H9 (cell line): ENCODE data around the gene TIMM13. TPM values are rescaled to one million over a fixed set of nuclear protein-coding genes. Genes with fewer than 3 reads are reported as not detected.

Experiments
- DNase-seq: peaks from one replicate; pipeline ENCODE4 v3.0.0-alpha.2; 2017
- H2AFZ ChIP-seq: one replicate; pipeline ENCODE4 v1.6.1; 2013; ENCODE audit warnings: mild to moderate bottlenecking, low read length, control low read depth, moderate library complexity
- H2AK5ac ChIP-seq: 2 replicates; pipeline ENCODE4 v1.6.1; 2013; ENCODE audit warnings: low read length, control low read depth, mixed read lengths; ENCODE audit not compliant: insufficient read length
- H2BK120ac ChIP-seq: one replicate; pipeline ENCODE4 v1.6.1; 2013; ENCODE audit warnings: low read depth, mild to moderate bottlenecking, low read length, control low read depth, inconsistent platforms; ENCODE audit not compliant: poor library complexity, severe bottlenecking
- H2BK12ac ChIP-seq: 2 replicates; pipeline ENCODE4 v1.6.1; 2013; ENCODE audit warnings: low read length, control low read depth, mixed read lengths, low read depth; ENCODE audit not compliant: insufficient read length
- H2BK15ac ChIP-seq: 2 replicates; pipeline ENCODE4 v1.6.1; 2013; ENCODE audit warnings: low read depth, low read length, control low read depth
- H2BK20ac ChIP-seq: one replicate; pipeline ENCODE4 v1.6.1; 2013; ENCODE audit warnings: low read depth, mild to moderate bottlenecking, low read length, control low read depth, inconsistent platforms; ENCODE audit not compliant: poor library complexity, severe bottlenecking
- H2BK5ac ChIP-seq: 2 replicates; pipeline ENCODE4 v1.6.1; 2013; ENCODE audit warnings: low read length, control low read depth, mixed read lengths; ENCODE audit not compliant: insufficient read length
- H3K14ac ChIP-seq: 2 replicates; pipeline ENCODE4 v1.6.1; 2013; ENCODE audit warnings: low read length, control low read depth; ENCODE audit not compliant: insufficient read depth
- H3K18ac ChIP-seq: 2 replicates; pipeline ENCODE4 v1.6.1; 2013; ENCODE audit warnings: low read depth, mild to moderate bottlenecking, mixed read lengths, low read length, control low read depth; ENCODE audit not compliant: insufficient read length
- H3K23ac ChIP-seq: 2 replicates; pipeline ENCODE4 v1.6.1; 2013; ENCODE audit warnings: low read length, control low read depth, mixed read lengths, low read depth; ENCODE audit not compliant: insufficient read length
- H3K23me2 ChIP-seq: 2 replicates; pipeline ENCODE4 v1.6.1; 2013; ENCODE audit warnings: low read depth, mild to moderate bottlenecking, mixed read lengths, low read length, control low read depth; ENCODE audit not compliant: insufficient read length, poor library complexity, severe bottlenecking
- H3K27ac ChIP-seq: 2 replicates; pipeline ENCODE4 v1.5.1; 2013; ENCODE audit warnings: low read length, control low read depth, mixed read lengths, low read depth; ENCODE audit not compliant: insufficient read length
- H3K27me3 ChIP-seq: 2 replicates; pipeline ENCODE4 v1.6.1; 2013; ENCODE audit warnings: low read length, control low read depth, inconsistent platforms; ENCODE audit not compliant: insufficient read depth
- H3K4ac ChIP-seq: 2 replicates; pipeline ENCODE4 v1.6.1; 2013; ENCODE audit warnings: low read depth, mild to moderate bottlenecking, control low read depth, inconsistent platforms, low read length, moderate library complexity
- H3K4me1 ChIP-seq: 2 replicates; pipeline ENCODE4 v1.6.1; 2013; ENCODE audit warnings: low read length, control low read depth, inconsistent platforms; ENCODE audit not compliant: insufficient read depth
- H3K4me2 ChIP-seq: 2 replicates; pipeline ENCODE4 v1.6.1; 2013; ENCODE audit warnings: low read length, control low read depth, mixed read lengths; ENCODE audit not compliant: insufficient read length, insufficient read depth
- H3K56ac ChIP-seq: 2 replicates; pipeline ENCODE4 v1.6.1; 2013; ENCODE audit warnings: low read depth, mild to moderate bottlenecking, mixed read lengths, low read length, control low read depth; ENCODE audit not compliant: insufficient read length
- H3K79me1 ChIP-seq: 2 replicates; pipeline ENCODE4 v1.6.1; 2013; ENCODE audit warnings: low read depth, mild to moderate bottlenecking, moderate library complexity, low read length, control low read depth, inconsistent platforms; ENCODE audit not compliant: insufficient read depth, poor library complexity, severe bottlenecking
- H3K79me2 ChIP-seq: 2 replicates; pipeline ENCODE4 v1.6.1; 2013; ENCODE audit warnings: low read length, control low read depth, inconsistent platforms; ENCODE audit not compliant: insufficient read depth
- H3K9ac ChIP-seq: 2 replicates; pipeline ENCODE4 v1.6.1; 2013; ENCODE audit warnings: low read length, control low read depth, mixed read lengths; ENCODE audit not compliant: insufficient read length; ENCODE audit errors: extremely low read depth
- H3K9me3 ChIP-seq: one replicate; pipeline ENCODE4 v1.6.1; 2013; ENCODE audit warnings: low read depth, low read length, inconsistent platforms; ENCODE audit not compliant: control insufficient read depth
- H3T11ph ChIP-seq: one replicate; pipeline ENCODE4 v1.6.1; 2013; ENCODE audit warnings: mild to moderate bottlenecking, low read length, control low read depth, inconsistent platforms
- H4K20me1 ChIP-seq: one replicate; pipeline ENCODE4 v1.6.1; 2013; ENCODE audit not compliant: control insufficient read depth, insufficient read length, insufficient read depth
- H4K5ac ChIP-seq: 2 replicates; pipeline ENCODE4 v1.6.1; 2013; ENCODE audit warnings: low read depth, mild to moderate bottlenecking, mixed read lengths, low read length, control low read depth; ENCODE audit not compliant: insufficient read length
- H4K8ac ChIP-seq: replicated peaks from 2 replicates; pipeline ENCODE4 v1.6.1; 2013; ENCODE audit warnings: low read length, control low read depth, mixed read lengths, low read depth; ENCODE audit not compliant: insufficient read length
- H4K91ac ChIP-seq: 2 replicates; pipeline ENCODE4 v1.6.1; 2013; ENCODE audit warnings: low read depth, mild to moderate bottlenecking, moderate library complexity, mixed read lengths, low read length, control low read depth; ENCODE audit not compliant: insufficient read length
- H3K27ac Mint-ChIP-seq, 3 experiments: 2 replicates in 2 of 3; 3 replicates in 1 of 3; pipeline ENCODE4 v1.8.0; 2020 to 2021; ENCODE audit warnings: mixed read lengths in 3 of 3, mild to moderate bottlenecking in 1 of 3, moderate library complexity in 1 of 3
- H3K27me3 Mint-ChIP-seq: 2 replicates; pipeline ENCODE4 v1.8.0; 2021; ENCODE audit warnings: low read depth, mild to moderate bottlenecking, moderate library complexity, mixed read lengths
- H3K36me3 Mint-ChIP-seq, 3 experiments: 2 replicates in 2 of 3; 3 replicates in 1 of 3; pipeline ENCODE4 v1.8.0; 2020 to 2021; ENCODE audit warnings: low read depth in 3 of 3, mixed read lengths in 3 of 3; ENCODE audit not compliant: insufficient read depth in 1 of 3
- H3K4me1 Mint-ChIP-seq, 2 experiments: 2 replicates each; pipeline ENCODE4 v1.8.0; 2020; ENCODE audit warnings: mixed read lengths in 2 of 2
- H3K4me3 Mint-ChIP-seq, 2 experiments: 2 replicates in 1 of 2; 3 replicates in 1 of 2; pipeline ENCODE4 v1.8.0; 2020 to 2021; ENCODE audit warnings: mild to moderate bottlenecking in 2 of 2, mixed read lengths in 2 of 2, moderate library complexity in 1 of 2
- H3K9me3 Mint-ChIP-seq, 2 experiments: 2 replicates in 1 of 2; 3 replicates in 1 of 2; pipeline ENCODE4 v1.8.0; 2020; ENCODE audit warnings: mild to moderate bottlenecking in 2 of 2, mixed read lengths in 2 of 2, moderate library complexity in 1 of 2
- CTCF ChIP-seq: fragments of 200-600 bp; sonication (generic); conservative IDR thresholded peaks from 3 replicates; pipeline ENCODE4 v1.8.0; 2021; ENCODE audit warnings: antibody characterized with exemption, mild to moderate bottlenecking
- WGBS: extraction: QIAGEN DNeasy Blood & Tissue Kit; methylation state at CpG from one replicate; pipeline ENCODE4 v1.1.7; 2013; ENCODE audit warnings: missing lambda C conversion rate, low lambda C conversion rate, mixed read lengths; ENCODE audit not compliant: insufficient read length; ENCODE audit errors: extremely low coverage; 5-methylcytosine and 5-hydroxymethylcytosine counted together
- total RNA-seq: library from RNA; stranded (reverse); gene quantifications from 2 replicates; pipeline ENCODE4 v1.2.1, GENCODE V29; 2021

The TIMM13 gene
- total RNA-seq, 1 experiment from 2014 or later = 214 TPM

DNA sequence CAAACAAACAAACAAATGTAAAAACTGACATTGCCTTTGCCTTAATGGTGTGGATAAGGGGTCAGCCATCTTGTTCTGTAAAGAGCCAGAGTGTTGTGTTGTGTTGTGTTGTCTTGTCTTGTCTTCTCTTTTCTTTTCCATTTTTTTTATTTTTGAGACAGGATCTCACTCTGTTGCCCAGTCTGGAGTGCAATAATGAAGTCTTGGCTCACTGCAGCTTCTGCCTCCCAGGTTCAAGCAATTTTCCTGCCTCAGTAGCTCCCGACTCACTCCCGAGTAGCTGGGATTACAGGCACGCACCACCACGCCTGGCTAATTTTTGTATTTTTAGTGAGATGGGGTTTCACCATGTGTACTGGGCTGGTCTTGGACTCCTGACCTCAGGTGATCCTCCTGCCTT is 27.8 kb downstream of the TIMM13 start:
- no CpG with 5 or more reads among the region's 4 CpGs for WGBS
- peaks cover 14% of the 10 kb centered on the region for H3K27me3 Mint-ChIP-seq

More for the DNA sequence above, 27.8 kb downstream of the TIMM13 start:
- H3K14ac ChIP-seq = no peak overlapping the region
- H3K79me2 ChIP-seq = no peaks in the 10 kb centered on the region
- Mint-ChIP-seq H3K4me1 (no peaks in the 10 kb centered on the region), H3K36me3 (0 out of 7 replicates have a peak, but pooled peaks cover 0 to 5% (median 0%) of the 10 kb centered on the region in 3 experiments), H3K27ac (no peak overlapping the region), H3K4me3 (no peak overlapping the region), H3K9me3 (peaks cover 6 to 9% of the 10 kb centered on the region in 2 experiments)
- H4K8ac ChIP-seq = no peak overlapping the region
- no peak overlapping the region for H3K56ac ChIP-seq
- no peak for TF ChIP-seq CTCF
- H4K20me1 ChIP-seq = no peaks in the 10 kb centered on the region
- no peak overlapping the region for H2BK20ac ChIP-seq
- no peak overlapping the region for H2BK12ac ChIP-seq
- H3K4me2 ChIP-seq = no peak overlapping the region
- no peak overlapping the region for H3K18ac ChIP-seq
- H4K91ac ChIP-seq = no peak overlapping the region
- no peaks in the 10 kb centered on the region for H3K9me3 ChIP-seq
- no peak overlapping the region for H2AK5ac ChIP-seq
- no peaks in the 10 kb centered on the region for H3K27me3 ChIP-seq
- no peak overlapping the region for H3K27ac ChIP-seq
- DNase-seq = no peak
- H3K9ac ChIP-seq = no peak overlapping the region
- H2BK120ac ChIP-seq = no peak overlapping the region
- no peak overlapping the region for H4K5ac ChIP-seq
- H3K4me1 ChIP-seq = no peaks in the 10 kb centered on the region
- no peak overlapping the region for H3K23ac ChIP-seq
- H2BK5ac ChIP-seq = no peak overlapping the region
- no peak overlapping the region for H3T11ph ChIP-seq
- H3K23me2 ChIP-seq = peaks cover 2% of the 10 kb centered on the region
- H2AFZ ChIP-seq = no peak overlapping the region
- no peak overlapping the region for H2BK15ac ChIP-seq
- no peaks in the 10 kb centered on the region for H3K79me1 ChIP-seq
- H3K4ac ChIP-seq = no peak overlapping the region
